GM12878 (cell line): ENCODE data around the gene SIL1. TPM values are rescaled to one million over a fixed set of nuclear protein-coding genes. Genes with fewer than 3 reads are reported as not detected.

Experiments used
- BMI1 ChIP-seq: fragments of 450-650 bp; IDR thresholded peaks from 2 replicates; pipeline ENCODE4 v1.6.1; 2016; ENCODE audit warnings: mild to moderate bottlenecking, moderate library complexity, borderline replicate concordance
- CBX3 ChIP-seq: fragments of 200-600 bp; sonication (generic); IDR thresholded peaks from 2 replicates; pipeline ENCODE4 v1.6.1; 2016; ENCODE audit warnings: low read depth, borderline replicate concordance
- EED ChIP-seq: sonication (generic); IDR thresholded peaks from 2 replicates; pipeline ENCODE4 v1.6.1; 2016; ENCODE audit warnings: antibody characterized with exemption, low read depth
- EGR1 ChIP-seq, 2 experiments: IDR thresholded peaks; 1 replicate in 1 of 2; 2 replicates in 1 of 2; pipeline ENCODE4 v1.6.1; 2011 to 2012; ENCODE audit warnings: low read depth in 2 of 2, low read length in 2 of 2, borderline replicate concordance in 1 of 2, mild to moderate bottlenecking in 1 of 2, moderate library complexity in 1 of 2
- FOXM1 ChIP-seq: IDR thresholded peaks from 2 replicates; pipeline ENCODE4 v1.6.1; 2012; ENCODE audit warnings: low read depth, mild to moderate bottlenecking, inconsistent platforms, low read length, moderate library complexity
- HDGF ChIP-seq: fragments of 450-650 bp; IDR thresholded peaks from 2 replicates; pipeline ENCODE4 v1.6.1; 2016; ENCODE audit warnings: antibody characterized with exemption
- NRF1 ChIP-seq: conservative IDR thresholded peaks from 2 replicates; pipeline ENCODE4 v1.6.1; 2011; ENCODE audit warnings: mild to moderate bottlenecking, low read depth, low read length, improper control_type of control experiment
- SIN3A ChIP-seq: IDR thresholded peaks from 2 replicates; pipeline ENCODE4 v1.6.1; 2012; ENCODE audit warnings: low read depth, low read length, improper control_type of control experiment
- STAT1 ChIP-seq: fragments of 450-650 bp; conservative IDR thresholded peaks from 2 replicates; pipeline ENCODE4 v1.6.1; 2014; ENCODE audit warnings: antibody characterized with exemption, mild to moderate bottlenecking
- ZNF207 ChIP-seq: fragments of 450-650 bp; IDR thresholded peaks from 2 replicates; pipeline ENCODE4 v1.6.1; 2014; ENCODE audit warnings: antibody characterized with exemption, mild to moderate bottlenecking, borderline replicate concordance
- ZNF24 ChIP-seq: fragments of 450-650 bp; IDR thresholded peaks from 2 replicates; pipeline ENCODE4 v1.6.1; 2017; ENCODE audit warnings: antibody characterized with exemption, mild to moderate bottlenecking
- ZZZ3 ChIP-seq: IDR thresholded peaks from 2 replicates; pipeline ENCODE4 v1.6.1; 2011; ENCODE audit warnings: low read depth; ENCODE audit not compliant: control insufficient read depth, insufficient read length
- polyA plus RNA-seq, 11 experiments: library from polyadenylated mRNA; depleted of rRNA in 4 of 11; unstranded in 6 of 11; stranded (reverse) in 5 of 11; fragments of >200 nt; fragmentation: Nextera tagmentation in 4 of 11; fragmentation: Illumina TruSeq in 1 of 11; extraction: Ambion mirVana in 4 of 11; extraction: Trizol in 1 of 11; gene quantifications; 1 replicate in 1 of 11; 2 replicates in 10 of 11; pipeline versions ENCODE4 v1.2.1 to v1.2.3, GENCODE V29; 2011 to 2016; ENCODE audit warnings: inconsistent platforms in 2 of 11, missing spikeins in 2 of 11, low read depth in 1 of 11
- total RNA-seq, 4 experiments: library from RNA; depleted of rRNA in 3 of 4; stranded (reverse); fragments of >200 nt in 3 of 4; fragmentation: Illumina TruSeq in 1 of 4; extraction: Trizol in 1 of 4; gene quantifications; 2 replicates each; pipeline versions ENCODE4 v1.2.1 to v1.2.3, GENCODE V29; 2013 to 2021
- TF ChIP-seq, protein P1 (sequence below): fragments of 150-350 bp; IDR thresholded peaks from 2 replicates; pipeline ENCODE4 v1.6.1; 2014; ENCODE audit warnings: mild to moderate bottlenecking, low read depth, low read length
- TF ChIP-seq, protein P2 (sequence below): IDR thresholded peaks from 2 replicates; pipeline ENCODE4 v1.6.1; 2012; ENCODE audit warnings: low read depth, low read length, improper control_type of control experiment
- TF ChIP-seq, protein P3 (sequence below): IDR thresholded peaks from 2 replicates; pipeline ENCODE4 v1.6.1; 2012; ENCODE audit warnings: mild to moderate bottlenecking, low read depth, low read length
- TF ChIP-seq, protein P4 (sequence below): fragments of 450-650 bp; IDR thresholded peaks from 2 replicates; pipeline ENCODE4 v1.6.1; 2016; ENCODE audit warnings: mild to moderate bottlenecking
- TF ChIP-seq, protein P5 (sequence below): IDR thresholded peaks from 2 replicates; pipeline ENCODE4 v1.6.1; 2012; ENCODE audit warnings: low read depth, low read length, improper control_type of control experiment
- TF ChIP-seq, protein P6 (sequence below): IDR thresholded peaks from 2 replicates; pipeline ENCODE4 v1.6.1; 2011; ENCODE audit warnings: mild to moderate bottlenecking, low read depth, low read length, moderate library complexity; ENCODE audit not compliant: insufficient replicate concordance

Gene SIL1
- total and polyA plus RNA-seq, 10 of the 15 experiments (the other 5 are each of a cell fraction or from before 2014, with no cell fraction given) = 4.1 to 49.8 (median 29.4) TPM

DNA sequence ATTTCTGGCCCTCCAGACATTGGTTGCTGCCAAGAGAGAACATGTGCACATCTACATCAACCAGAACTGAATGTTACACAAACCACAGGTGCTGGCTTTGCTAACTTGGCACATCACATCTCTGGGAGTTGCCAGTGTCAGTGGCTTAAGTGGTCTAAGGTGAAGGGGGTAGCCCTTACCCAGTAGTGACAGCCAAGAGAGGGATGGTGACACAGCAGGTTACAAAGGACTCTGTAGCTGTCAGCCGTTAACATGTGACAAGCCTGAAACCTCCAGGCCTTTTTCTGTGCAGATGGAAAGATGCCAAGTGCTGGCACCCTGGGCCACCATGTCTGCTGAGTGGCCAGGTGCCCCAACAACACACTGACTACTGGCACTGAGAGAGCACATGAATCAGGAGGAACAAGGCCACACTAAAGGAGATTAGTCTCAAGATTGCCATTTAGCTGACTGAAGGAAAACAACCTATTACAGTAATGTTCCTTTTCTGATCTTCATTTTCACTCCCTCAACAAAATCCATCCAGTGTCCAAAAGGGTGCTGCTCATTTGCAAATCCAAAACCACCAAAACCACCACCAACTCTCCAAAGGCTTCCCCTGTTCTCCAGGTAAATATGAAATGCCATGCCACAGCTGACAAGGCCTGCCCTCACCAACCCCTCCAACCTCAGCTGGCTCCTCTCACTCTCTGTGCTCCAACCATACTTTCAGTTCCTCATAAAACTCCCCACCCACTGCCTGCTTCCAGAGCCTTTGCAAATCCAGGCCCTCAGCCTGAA lies 20.2 kb downstream of the SIL1 start (continued):
- TF ChIP-seq SIN3A (no peak), CBX3 (no peak), BMI1 (0 out of 2 replicates have a peak, but pooled peaks have one; percentile 55), NRF1 (no peak), ZZZ3 (no peak), EGR1 (IDR thresholded peaks at IDR 0.05; ENCODE audit: borderline replicate concordance in 1 of 2, low read depth in 2 of 2, low read length in 2 of 2) (peak in 1 of 2 experiments; percentile 92; a peak in 2 of 3 replicates), ZNF24 (peak; percentile 29; the same call in 1 of the 2 replicates), ZNF207 (no peak), STAT1 (no peak), FOXM1 (no peak), HDGF (no peak), EED (peak; percentile 99)
- TF ChIP-seq, protein P1, sequence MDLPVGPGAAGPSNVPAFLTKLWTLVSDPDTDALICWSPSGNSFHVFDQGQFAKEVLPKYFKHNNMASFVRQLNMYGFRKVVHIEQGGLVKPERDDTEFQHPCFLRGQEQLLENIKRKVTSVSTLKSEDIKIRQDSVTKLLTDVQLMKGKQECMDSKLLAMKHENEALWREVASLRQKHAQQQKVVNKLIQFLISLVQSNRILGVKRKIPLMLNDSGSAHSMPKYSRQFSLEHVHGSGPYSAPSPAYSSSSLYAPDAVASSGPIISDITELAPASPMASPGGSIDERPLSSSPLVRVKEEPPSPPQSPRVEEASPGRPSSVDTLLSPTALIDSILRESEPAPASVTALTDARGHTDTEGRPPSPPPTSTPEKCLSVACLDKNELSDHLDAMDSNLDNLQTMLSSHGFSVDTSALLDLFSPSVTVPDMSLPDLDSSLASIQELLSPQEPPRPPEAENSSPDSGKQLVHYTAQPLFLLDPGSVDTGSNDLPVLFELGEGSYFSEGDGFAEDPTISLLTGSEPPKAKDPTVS = no peak
- TF ChIP-seq, protein P2, sequence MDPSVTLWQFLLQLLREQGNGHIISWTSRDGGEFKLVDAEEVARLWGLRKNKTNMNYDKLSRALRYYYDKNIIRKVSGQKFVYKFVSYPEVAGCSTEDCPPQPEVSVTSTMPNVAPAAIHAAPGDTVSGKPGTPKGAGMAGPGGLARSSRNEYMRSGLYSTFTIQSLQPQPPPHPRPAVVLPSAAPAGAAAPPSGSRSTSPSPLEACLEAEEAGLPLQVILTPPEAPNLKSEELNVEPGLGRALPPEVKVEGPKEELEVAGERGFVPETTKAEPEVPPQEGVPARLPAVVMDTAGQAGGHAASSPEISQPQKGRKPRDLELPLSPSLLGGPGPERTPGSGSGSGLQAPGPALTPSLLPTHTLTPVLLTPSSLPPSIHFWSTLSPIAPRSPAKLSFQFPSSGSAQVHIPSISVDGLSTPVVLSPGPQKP = no peak
- TF ChIP-seq, protein P3, sequence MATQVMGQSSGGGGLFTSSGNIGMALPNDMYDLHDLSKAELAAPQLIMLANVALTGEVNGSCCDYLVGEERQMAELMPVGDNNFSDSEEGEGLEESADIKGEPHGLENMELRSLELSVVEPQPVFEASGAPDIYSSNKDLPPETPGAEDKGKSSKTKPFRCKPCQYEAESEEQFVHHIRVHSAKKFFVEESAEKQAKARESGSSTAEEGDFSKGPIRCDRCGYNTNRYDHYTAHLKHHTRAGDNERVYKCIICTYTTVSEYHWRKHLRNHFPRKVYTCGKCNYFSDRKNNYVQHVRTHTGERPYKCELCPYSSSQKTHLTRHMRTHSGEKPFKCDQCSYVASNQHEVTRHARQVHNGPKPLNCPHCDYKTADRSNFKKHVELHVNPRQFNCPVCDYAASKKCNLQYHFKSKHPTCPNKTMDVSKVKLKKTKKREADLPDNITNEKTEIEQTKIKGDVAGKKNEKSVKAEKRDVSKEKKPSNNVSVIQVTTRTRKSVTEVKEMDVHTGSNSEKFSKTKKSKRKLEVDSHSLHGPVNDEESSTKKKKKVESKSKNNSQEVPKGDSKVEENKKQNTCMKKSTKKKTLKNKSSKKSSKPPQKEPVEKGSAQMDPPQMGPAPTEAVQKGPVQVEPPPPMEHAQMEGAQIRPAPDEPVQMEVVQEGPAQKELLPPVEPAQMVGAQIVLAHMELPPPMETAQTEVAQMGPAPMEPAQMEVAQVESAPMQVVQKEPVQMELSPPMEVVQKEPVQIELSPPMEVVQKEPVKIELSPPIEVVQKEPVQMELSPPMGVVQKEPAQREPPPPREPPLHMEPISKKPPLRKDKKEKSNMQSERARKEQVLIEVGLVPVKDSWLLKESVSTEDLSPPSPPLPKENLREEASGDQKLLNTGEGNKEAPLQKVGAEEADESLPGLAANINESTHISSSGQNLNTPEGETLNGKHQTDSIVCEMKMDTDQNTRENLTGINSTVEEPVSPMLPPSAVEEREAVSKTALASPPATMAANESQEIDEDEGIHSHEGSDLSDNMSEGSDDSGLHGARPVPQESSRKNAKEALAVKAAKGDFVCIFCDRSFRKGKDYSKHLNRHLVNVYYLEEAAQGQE = no peak
- TF ChIP-seq, protein P4, sequence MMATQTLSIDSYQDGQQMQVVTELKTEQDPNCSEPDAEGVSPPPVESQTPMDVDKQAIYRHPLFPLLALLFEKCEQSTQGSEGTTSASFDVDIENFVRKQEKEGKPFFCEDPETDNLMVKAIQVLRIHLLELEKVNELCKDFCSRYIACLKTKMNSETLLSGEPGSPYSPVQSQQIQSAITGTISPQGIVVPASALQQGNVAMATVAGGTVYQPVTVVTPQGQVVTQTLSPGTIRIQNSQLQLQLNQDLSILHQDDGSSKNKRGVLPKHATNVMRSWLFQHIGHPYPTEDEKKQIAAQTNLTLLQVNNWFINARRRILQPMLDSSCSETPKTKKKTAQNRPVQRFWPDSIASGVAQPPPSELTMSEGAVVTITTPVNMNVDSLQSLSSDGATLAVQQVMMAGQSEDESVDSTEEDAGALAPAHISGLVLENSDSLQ = peak; percentile 38; the same call in 1 of the 2 replicates
- TF ChIP-seq, protein P5, sequence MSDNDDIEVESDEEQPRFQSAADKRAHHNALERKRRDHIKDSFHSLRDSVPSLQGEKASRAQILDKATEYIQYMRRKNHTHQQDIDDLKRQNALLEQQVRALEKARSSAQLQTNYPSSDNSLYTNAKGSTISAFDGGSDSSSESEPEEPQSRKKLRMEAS = no peak
- TF ChIP-seq, protein P6, sequence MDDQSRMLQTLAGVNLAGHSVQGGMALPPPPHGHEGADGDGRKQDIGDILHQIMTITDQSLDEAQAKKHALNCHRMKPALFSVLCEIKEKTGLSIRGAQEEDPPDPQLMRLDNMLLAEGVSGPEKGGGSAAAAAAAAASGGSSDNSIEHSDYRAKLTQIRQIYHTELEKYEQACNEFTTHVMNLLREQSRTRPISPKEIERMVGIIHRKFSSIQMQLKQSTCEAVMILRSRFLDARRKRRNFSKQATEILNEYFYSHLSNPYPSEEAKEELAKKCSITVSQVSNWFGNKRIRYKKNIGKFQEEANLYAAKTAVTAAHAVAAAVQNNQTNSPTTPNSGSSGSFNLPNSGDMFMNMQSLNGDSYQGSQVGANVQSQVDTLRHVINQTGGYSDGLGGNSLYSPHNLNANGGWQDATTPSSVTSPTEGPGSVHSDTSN = no peak
